Endothelial cell of umbilical vein (primary cell): ENCODE data around the gene PLEKHA5. TPM values are rescaled to one million over a fixed set of nuclear protein-coding genes. Genes with fewer than 3 reads are reported as not detected.
A peak's percentile ranks its signal among the peaks of the same experiment; 100 is the strongest.
"Not testable (repeated sequence)": the region's sequence is repeated elsewhere in the genome, so short reads cannot be mapped to it uniquely, and the experiment has no call there.

Experiments
- BruUV-seq: library from RNA; stranded (reverse); fragments of 400-500 nt; replicated peaks from 2 replicates; lab custom pipeline; 2021; lab: Mats Ljungman, UMichigan
- CTCF ChIA-PET: fragments of 300-600, 350-600 bp; sonication (Branson Sonifier 250); formaldehyde crosslinking; loops from one replicate; lab custom pipeline; 2021; ENCODE audit warnings: antibody characterized with exemption, inconsistent platforms; lab: Charles Lee
- POLR2A ChIA-PET: fragments of 300-600, 350-600 bp; sonication (Branson Sonifier 250); formaldehyde crosslinking; loops from one replicate; lab custom pipeline; 2021; ENCODE audit warnings: antibody characterized with exemption, inconsistent platforms; lab: Charles Lee
- DNase-seq: peaks from one replicate; pipeline ENCODE4 v3.0.0-alpha.2; 2011; ENCODE audit warnings: low read depth, low spot score
- FAIRE-seq: peaks from 2 replicates; lab custom pipeline; 2011; peaks lifted over from hg19 to GRCh38; lab: Jason Lieb, UNC
- H2AFZ ChIP-seq: 2 replicates; pipeline ENCODE4 v1.6.0; 2012; ENCODE audit warnings: low read depth, low read length, control low read depth, inconsistent platforms
- H3K27ac ChIP-seq: 2 replicates; pipeline ENCODE4 v1.5.1; 2011; ENCODE audit warnings: low read depth, mild to moderate bottlenecking, control low read depth, low read length, moderate library complexity; ENCODE audit not compliant: insufficient read depth
- H3K27me3 ChIP-seq, 2 experiments: 2 replicates each; pipeline versions ENCODE4 v1.6.0 to v1.6.1; 2011; ENCODE audit warnings: low read length in 2 of 2, mixed read lengths in 1 of 2; ENCODE audit not compliant: control insufficient read depth in 2 of 2, insufficient read depth in 2 of 2
- H3K36me3 ChIP-seq, 2 experiments: 2 replicates in 1 of 2; 3 replicates in 1 of 2; pipeline ENCODE4 v1.5.1; 2011; ENCODE audit warnings: low read length in 2 of 2, mild to moderate bottlenecking in 1 of 2, moderate library complexity in 1 of 2; ENCODE audit not compliant: control insufficient read depth in 2 of 2, insufficient read depth in 2 of 2; ENCODE audit errors: extremely low read depth in 1 of 2
- H3K4me1 ChIP-seq: 3 replicates; pipeline ENCODE4 v1.5.1; 2011; ENCODE audit warnings: mild to moderate bottlenecking, low read length; ENCODE audit not compliant: control insufficient read depth, insufficient read depth; ENCODE audit errors: extremely low read depth
- H3K4me2 ChIP-seq: 2 replicates; pipeline ENCODE4 v1.6.1; 2011; ENCODE audit warnings: low read length, control low read depth, mixed read lengths; ENCODE audit not compliant: insufficient read depth
- H3K4me3 ChIP-seq, 3 experiments: fragments of 200-600 bp in 1 of 3; sonication (generic), shearing (Covaris generic) in 1 of 3; replicated peaks in 1 of 3; 2 replicates each; pipeline ENCODE4 v1.5.1; 2011 to 2016; ENCODE audit warnings: control low read depth in 3 of 3, low read length in 3 of 3, mild to moderate bottlenecking in 2 of 3, inconsistent platforms in 1 of 3, low read depth in 1 of 3, moderate library complexity in 1 of 3; ENCODE audit not compliant: insufficient read depth in 1 of 3
- H3K79me2 ChIP-seq: 2 replicates; pipeline ENCODE4 v1.6.0; 2012; ENCODE audit warnings: low read length, inconsistent platforms; ENCODE audit not compliant: control insufficient read depth, insufficient read depth
- H3K9ac ChIP-seq: replicated peaks from 2 replicates; pipeline ENCODE3; 2011; ENCODE audit warnings: low read length, control low read depth; ENCODE audit not compliant: insufficient read depth; ENCODE audit errors: extremely low read depth
- H3K9me1 ChIP-seq: replicated peaks from 3 replicates; pipeline ENCODE4 v1.6.0; 2011; ENCODE audit warnings: mild to moderate bottlenecking, low read length; ENCODE audit not compliant: control insufficient read depth, insufficient read depth; ENCODE audit errors: extremely low read depth
- H3K9me3 ChIP-seq: replicated peaks from 2 replicates; pipeline ENCODE4 v1.5.1; 2012; ENCODE audit warnings: low read length, inconsistent platforms; ENCODE audit not compliant: control insufficient read depth, insufficient read depth
- H4K20me1 ChIP-seq: replicated peaks from 2 replicates; pipeline ENCODE3; 2011; ENCODE audit warnings: mild to moderate bottlenecking, low read length; ENCODE audit not compliant: control insufficient read depth, insufficient read depth; ENCODE audit errors: extremely low read depth
- FOS ChIP-seq: IDR thresholded peaks from 2 replicates; pipeline ENCODE4 v1.6.1; 2011; ENCODE audit warnings: mild to moderate bottlenecking, low read length, moderate library complexity, borderline replicate concordance; ENCODE audit not compliant: insufficient read depth
- GATA2 ChIP-seq: IDR thresholded peaks from 2 replicates; pipeline ENCODE4 v1.7.0; 2011; ENCODE audit warnings: low read depth, mild to moderate bottlenecking, moderate library complexity, mixed read lengths, low read length; ENCODE audit not compliant: insufficient read length, insufficient read depth
- MAX ChIP-seq: IDR thresholded peaks from 2 replicates; pipeline ENCODE4 v1.6.1; 2011; ENCODE audit not compliant: insufficient read depth, insufficient read length
- MYC ChIP-seq: IDR thresholded peaks from one replicate; pipeline ENCODE4 v1.6.1; 2011; ENCODE audit warnings: mild to moderate bottlenecking, low read depth, low read length
- POLR2A ChIP-seq: IDR thresholded peaks from 2 replicates; pipeline ENCODE4 v1.6.1; 2012; ENCODE audit warnings: low read depth, mild to moderate bottlenecking, control low read depth, low read length
- POLR2AphosphoS5 ChIP-seq: IDR thresholded peaks from 2 replicates; pipeline ENCODE4 v1.6.1; 2012; ENCODE audit warnings: low read depth, mild to moderate bottlenecking, control low read depth, low read length, moderate library complexity; ENCODE audit not compliant: insufficient read depth
- dilution Hi-C: fragments of 300-500 bp; cut with MboI; formaldehyde crosslinking; loops from one replicate; pipeline ENCODE4 v1.15.0; 2019; ENCODE audit warnings: low sequenced_read_pairs; ENCODE audit not compliant: extremely low pct_ligation_motif_present
- intact Hi-C: fragments of 100-400 bp; cut with micrococcal nuclease; formaldehyde crosslinking; loops from one replicate; pipeline ENCODE4 v1.10.0; 2022
- polyA plus RNA-seq, 4 experiments: library from polyadenylated mRNA; depleted of rRNA in 3 of 4; stranded (reverse) in 3 of 4; unstranded in 1 of 4; fragments of >200 nt; gene quantifications; 2 replicates each; pipeline versions ENCODE4 v1.2.1 to v1.2.3, GENCODE V29; 2011 to 2012; ENCODE audit warnings: missing spikeins in 1 of 4
- total RNA-seq: library from RNA; stranded (reverse); gene quantifications from 2 replicates; pipeline ENCODE4 v1.2.3, GENCODE V29; 2021
- TF ChIP-seq, protein P1 (sequence below), 2 donors: IDR thresholded peaks; 1 replicate in 1 of 2; 2 replicates in 1 of 2; pipeline ENCODE4 v1.5.1; 2011; ENCODE audit warnings: low read length in 2 of 2, mild to moderate bottlenecking in 2 of 2, moderate library complexity in 2 of 2, control low read depth in 1 of 2, inconsistent platforms in 1 of 2, low read depth in 1 of 2; ENCODE audit not compliant: insufficient read depth in 1 of 2; ENCODE audit errors: extremely low read depth in 1 of 2

Gene PLEKHA5
- total and polyA plus RNA-seq, 2 donors (not counting 3 experiments of a cell fraction or from before 2014, with no cell fraction given) = 2.5 to 12.7 TPM

DNA sequence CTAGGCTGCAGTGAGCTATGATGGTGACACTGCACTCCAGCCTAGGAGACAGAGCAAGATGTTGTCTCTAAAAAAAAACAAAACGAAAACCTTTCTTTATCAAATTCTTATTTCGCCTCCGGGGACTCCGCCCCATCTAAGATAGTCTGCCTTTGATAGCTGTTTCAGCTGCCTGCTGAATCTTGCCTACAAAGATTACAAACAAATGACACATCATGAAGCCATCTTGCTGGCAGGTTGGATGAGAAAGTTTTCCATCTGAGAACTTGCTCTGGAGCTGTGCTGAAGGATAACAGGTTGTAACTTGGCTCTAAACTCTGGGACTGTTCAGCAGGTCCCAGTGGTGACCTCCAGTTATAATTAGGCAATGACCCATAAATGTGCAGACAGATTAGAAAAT lies 268.0 kb downstream of the PLEKHA5 start:
- no peaks in the 10 kb centered on the region for H3K9me3 ChIP-seq
- intact Hi-C loops (no loop called here), dilution Hi-C loops (no loop called here)
- no peaks in the 10 kb centered on the region for H3K79me2 ChIP-seq
- ChIA-PET CTCF (no interaction called here), POLR2A (no interaction called here)
- no peaks in the 10 kb centered on the region for H4K20me1 ChIP-seq
- no peaks in the 10 kb centered on the region for H3K9me1 ChIP-seq
- TF ChIP-seq POLR2A = no peak
- TF ChIP-seq GATA2 = no peak
- TF ChIP-seq, protein P1, sequence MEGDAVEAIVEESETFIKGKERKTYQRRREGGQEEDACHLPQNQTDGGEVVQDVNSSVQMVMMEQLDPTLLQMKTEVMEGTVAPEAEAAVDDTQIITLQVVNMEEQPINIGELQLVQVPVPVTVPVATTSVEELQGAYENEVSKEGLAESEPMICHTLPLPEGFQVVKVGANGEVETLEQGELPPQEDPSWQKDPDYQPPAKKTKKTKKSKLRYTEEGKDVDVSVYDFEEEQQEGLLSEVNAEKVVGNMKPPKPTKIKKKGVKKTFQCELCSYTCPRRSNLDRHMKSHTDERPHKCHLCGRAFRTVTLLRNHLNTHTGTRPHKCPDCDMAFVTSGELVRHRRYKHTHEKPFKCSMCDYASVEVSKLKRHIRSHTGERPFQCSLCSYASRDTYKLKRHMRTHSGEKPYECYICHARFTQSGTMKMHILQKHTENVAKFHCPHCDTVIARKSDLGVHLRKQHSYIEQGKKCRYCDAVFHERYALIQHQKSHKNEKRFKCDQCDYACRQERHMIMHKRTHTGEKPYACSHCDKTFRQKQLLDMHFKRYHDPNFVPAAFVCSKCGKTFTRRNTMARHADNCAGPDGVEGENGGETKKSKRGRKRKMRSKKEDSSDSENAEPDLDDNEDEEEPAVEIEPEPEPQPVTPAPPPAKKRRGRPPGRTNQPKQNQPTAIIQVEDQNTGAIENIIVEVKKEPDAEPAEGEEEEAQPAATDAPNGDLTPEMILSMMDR (IDR thresholded peaks at IDR 0.05; ENCODE audit: extremely low read depth in 1 of 2, insufficient read depth in 1 of 2, low read depth in 1 of 2, low read length in 2 of 2) = no peak
- no peaks in the 10 kb centered on the region for H3K4me1 ChIP-seq
- DNase-seq (no peak), FAIRE-seq (no peak)
- H3K4me2 ChIP-seq = no peak overlapping the region
- no peak overlapping the region for H3K9ac ChIP-seq
- H3K4me3 ChIP-seq = no peak overlapping the region
- BruUV-seq = no TSS peak
- no peak overlapping the region for H2AFZ ChIP-seq
- H3K27me3 ChIP-seq = no peaks in the 10 kb centered on the region
- no peak overlapping the region for H3K27ac ChIP-seq
- no peaks in the 10 kb centered on the region for H3K36me3 ChIP-seq

DNA sequence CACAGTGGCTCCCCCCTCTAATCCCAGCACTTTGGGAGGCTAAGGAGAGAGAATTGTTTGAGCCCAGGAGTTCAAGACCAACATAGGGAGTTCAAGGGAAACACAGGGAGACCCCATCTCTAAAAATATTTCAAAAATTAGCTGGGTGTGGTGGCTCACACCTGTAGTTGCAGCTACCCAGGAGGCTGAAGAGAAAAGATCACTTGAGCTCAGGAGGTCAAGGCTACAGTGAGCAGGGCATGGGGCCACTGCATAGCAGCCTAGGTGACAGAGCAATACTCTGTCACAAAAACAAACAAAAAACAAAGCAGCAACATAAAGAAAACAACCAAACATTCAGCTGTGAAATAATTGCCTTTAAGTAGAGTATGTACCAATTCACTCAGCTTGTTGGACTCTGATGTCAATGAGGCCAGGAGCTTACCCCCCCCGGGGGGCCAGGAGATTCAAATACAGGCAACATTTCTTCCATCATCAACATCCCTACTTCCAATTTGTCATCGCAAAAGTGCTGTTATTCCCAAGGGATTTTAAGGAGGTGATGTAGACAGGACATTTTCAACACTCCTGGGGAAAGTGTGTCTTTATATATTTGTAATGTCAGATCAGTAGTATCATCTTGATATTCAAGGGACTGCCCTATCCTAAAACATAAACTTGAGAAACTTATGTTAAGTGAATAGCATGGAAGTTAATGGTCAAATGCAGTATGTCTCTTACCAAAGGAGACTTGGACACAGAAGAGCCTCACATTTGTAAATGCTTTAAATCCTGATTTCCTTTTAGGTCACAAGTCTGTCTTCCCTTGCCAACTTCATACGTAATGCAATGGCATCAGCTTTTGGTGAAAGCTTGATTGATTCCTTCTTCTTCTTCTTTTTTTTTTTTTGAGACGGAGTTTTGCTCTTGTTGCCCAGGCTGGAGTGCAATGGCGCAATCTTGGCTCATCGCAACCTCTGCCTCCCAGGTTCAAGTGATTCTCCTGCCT lies 269.1 kb downstream of the PLEKHA5 start:
- ChIA-PET CTCF (no interaction called here), POLR2A (no interaction called here)
- DNase-seq = no peak

GRCh38 chr12:19400649-19401285 lies 271.2 kb downstream of the PLEKHA5 start:
- H3K9me1 ChIP-seq, H3K9me3 ChIP-seq, POLR2A ChIA-PET, intact Hi-C loops, H3K27me3 ChIP-seq, H4K20me1 ChIP-seq, BruUV-seq, H3K36me3 ChIP-seq, H3K4me3 ChIP-seq, H2AFZ ChIP-seq, H3K79me2 ChIP-seq, H3K4me2 ChIP-seq, H3K4me1 ChIP-seq, CTCF ChIA-PET, DNase-seq, H3K27ac ChIP-seq, H3K9ac ChIP-seq, dilution Hi-C loops: not testable (repeated sequence)
- peak; percentile 46 for FAIRE-seq

More for the DNA sequence above, 269.1 kb downstream of the PLEKHA5 start:
- H3K4me1 ChIP-seq = no peaks in the 10 kb centered on the region
- dilution Hi-C loops (no loop called here), intact Hi-C loops (no loop called here)
- no peak overlapping the region for H3K4me2 ChIP-seq
- H3K27me3 ChIP-seq = no peaks in the 10 kb centered on the region
- TF ChIP-seq MYC = no peak
- no peak for TF ChIP-seq MAX
- TF ChIP-seq POLR2AphosphoS5 = no peak
- no peak for TF ChIP-seq FOS
- no peak for TF ChIP-seq GATA2
- H3K79me2 ChIP-seq = no peaks in the 10 kb centered on the region
- H4K20me1 ChIP-seq = no peaks in the 10 kb centered on the region
- H3K9ac ChIP-seq = no peak overlapping the region
- no peak overlapping the region for H3K4me3 ChIP-seq
- FAIRE-seq = no peak
- no peaks in the 10 kb centered on the region for H3K9me1 ChIP-seq
- H3K9me3 ChIP-seq = no peaks in the 10 kb centered on the region
- no TSS peak for BruUV-seq
- H3K36me3 ChIP-seq = no peaks in the 10 kb centered on the region
- H3K27ac ChIP-seq = no peak overlapping the region
- H2AFZ ChIP-seq = no peak overlapping the region
